IPS DF 6.9 (cell line): ENCODE data around the gene FYN.

Source experiments
- DNase-seq: peaks from one replicate; pipeline ENCODE4 v3.0.0-alpha.2; 2013; ENCODE audit warnings: low read depth, low spot score
- H3K27ac ChIP-seq: one replicate; pipeline ENCODE4 v1.5.1; 2013; ENCODE audit warnings: low read length, control low read depth
- H3K27me3 ChIP-seq: 2 replicates; pipeline ENCODE4 v1.6.1; 2013; ENCODE audit warnings: mild to moderate bottlenecking, low read length; ENCODE audit not compliant: control insufficient read depth, insufficient read depth
- H3K36me3 ChIP-seq: 2 replicates; pipeline ENCODE4 v1.6.1; 2013; ENCODE audit warnings: low read length; ENCODE audit not compliant: control insufficient read depth, insufficient read depth
- H3K4me1 ChIP-seq: 2 replicates; pipeline ENCODE4 v1.6.1; 2013; ENCODE audit warnings: low read length; ENCODE audit not compliant: control insufficient read depth, insufficient read depth
- H3K4me3 ChIP-seq: 2 replicates; pipeline ENCODE4 v1.5.1; 2013; ENCODE audit warnings: mild to moderate bottlenecking, low read length
- H3K9me3 ChIP-seq: 2 replicates; pipeline ENCODE4 v1.6.1; 2013; ENCODE audit warnings: low read length, inconsistent platforms; ENCODE audit not compliant: control insufficient read depth, insufficient read depth
- WGBS: extraction: QIAGEN DNeasy Blood & Tissue Kit; methylation state at CpG from one replicate; pipeline ENCODE4 v1.1.7; 2013; ENCODE audit warnings: mixed read lengths, missing lambda C conversion rate; ENCODE audit not compliant: insufficient read length, insufficient coverage; 5-methylcytosine and 5-hydroxymethylcytosine counted together

Gene FYN

GRCh38 chr6:111799576-111800258 is 73.5 kb downstream of the FYN start:
- no peak for DNase-seq
- Histone ChIP-seq H3K4me1 (peaks cover 3% of the 10 kb centered on the region; the same call in 1 of the 2 replicates), H3K4me3 (no peak overlapping the region), H3K27ac (no peak overlapping the region), H3K9me3 (no peaks in the 10 kb centered on the region), H3K27me3 (no peaks in the 10 kb centered on the region), H3K36me3 (no peaks in the 10 kb centered on the region)
- no CpG with 5 or more reads among the region's 11 CpGs for WGBS

GRCh38 chr6:111798281-111798725 is 74.9 kb downstream of the FYN start:
- H3K36me3 ChIP-seq = no peaks in the 10 kb centered on the region; the same call in 1 of the 2 replicates
- no peak overlapping the region for H3K27ac ChIP-seq
- no peaks in the 10 kb centered on the region for H3K27me3 ChIP-seq
- WGBS = no CpG with 5 or more reads among the region's 5 CpGs
- DNase-seq = no peak
- peaks cover 6% of the 10 kb centered on the region for H3K4me1 ChIP-seq
- H3K9me3 ChIP-seq = no peaks in the 10 kb centered on the region
- H3K4me3 ChIP-seq = no peak overlapping the region

GRCh38 chr6:111796310-111796918 is 76.8 kb downstream of the FYN start:
- H3K27ac ChIP-seq = no peak overlapping the region
- WGBS = no CpG with 5 or more reads among the region's 3 CpGs
- H3K36me3 ChIP-seq = no peaks in the 10 kb centered on the region; the same call in 1 of the 2 replicates
- peaks cover 6% of the 10 kb centered on the region for H3K4me1 ChIP-seq
- no peak for DNase-seq
- H3K9me3 ChIP-seq = no peaks in the 10 kb centered on the region
- no peaks in the 10 kb centered on the region for H3K27me3 ChIP-seq
- H3K4me3 ChIP-seq = no peak overlapping the region

GRCh38 chr6:111795558-111795957 is 77.7 kb downstream of the FYN start:
- no peak for DNase-seq
- Histone ChIP-seq H3K27me3 (no peaks in the 10 kb centered on the region), H3K4me3 (no peak overlapping the region), H3K9me3 (no peaks in the 10 kb centered on the region), H3K36me3 (no peaks in the 10 kb centered on the region; the same call in 1 of the 2 replicates), H3K4me1 (peaks cover 6% of the 10 kb centered on the region), H3K27ac (no peak overlapping the region)
- whole genome bisulfite sequencing = no CpG with 5 or more reads among the region's 2 CpGs

GRCh38 chr6:111794727-111795452 is 78.4 kb downstream of the FYN start:
- Histone ChIP-seq H3K27me3 (no peaks in the 10 kb centered on the region), H3K4me3 (no peak overlapping the region), H3K36me3 (no peaks in the 10 kb centered on the region; the same call in 1 of the 2 replicates), H3K9me3 (no peaks in the 10 kb centered on the region), H3K4me1 (peaks cover 6% of the 10 kb centered on the region), H3K27ac (no peak overlapping the region)
- no peak for DNase-seq
- no CpG with 5 or more reads among the region's 5 CpGs for WGBS

GRCh38 chr6:111794300-111794699 is 79.0 kb downstream of the FYN start:
- Histone ChIP-seq H3K27me3 (no peaks in the 10 kb centered on the region), H3K9me3 (no peaks in the 10 kb centered on the region), H3K36me3 (no peaks in the 10 kb centered on the region; the same call in 1 of the 2 replicates), H3K27ac (no peak overlapping the region), H3K4me1 (peaks cover 6% of the 10 kb centered on the region), H3K4me3 (no peak overlapping the region)
- WGBS = no CpG with 5 or more reads among the region's 4 CpGs
- DNase-seq = no peak

- no CpG with 5 or more reads among the region's 8 CpGs for whole genome bisulfite sequencing
- Histone ChIP-seq H3K27me3 (no peaks in the 10 kb centered on the region), H3K36me3 (no peaks in the 10 kb centered on the region; the same call in 1 of the 2 replicates), H3K27ac (no peak overlapping the region), H3K4me1 (peaks cover 8% of the 10 kb centered on the region), H3K9me3 (no peaks in the 10 kb centered on the region), H3K4me3 (no peak overlapping the region)
- no peak for DNase-seq
These were observed 79.5 kb downstream of the FYN start for GRCh38 chr6:111793711-111794111.

GRCh38 chr6:111792914-111793700 is 80.1 kb downstream of the FYN start:
- Histone ChIP-seq H3K4me1 (peaks cover 5% of the 10 kb centered on the region), H3K9me3 (no peaks in the 10 kb centered on the region), H3K4me3 (no peak overlapping the region), H3K27me3 (no peaks in the 10 kb centered on the region), H3K36me3 (no peaks in the 10 kb centered on the region; the same call in 1 of the 2 replicates), H3K27ac (no peak overlapping the region)
- no CpG with 5 or more reads among the region's 10 CpGs for WGBS
- no peak for DNase-seq

- WGBS = no CpG with 5 or more reads among the region's 2 CpGs
- H3K4me3 ChIP-seq = no peak overlapping the region
- no peak for DNase-seq
- H3K36me3 ChIP-seq = no peaks in the 10 kb centered on the region; the same call in 1 of the 2 replicates
- peaks cover 5% of the 10 kb centered on the region for H3K4me1 ChIP-seq
- H3K9me3 ChIP-seq = no peaks in the 10 kb centered on the region
- no peak overlapping the region for H3K27ac ChIP-seq
- H3K27me3 ChIP-seq = no peaks in the 10 kb centered on the region
These were observed 81.0 kb downstream of the FYN start for GRCh38 chr6:111792241-111792640.

GRCh38 chr6:111791415-111791814 is 81.8 kb downstream of the FYN start:
- no peak for DNase-seq
- H3K27ac ChIP-seq = no peak overlapping the region
- WGBS = no CpG with 5 or more reads among the region's 2 CpGs
- H3K4me1 ChIP-seq = peaks cover 5% of the 10 kb centered on the region
- no peaks in the 10 kb centered on the region for H3K9me3 ChIP-seq
- no peak overlapping the region for H3K4me3 ChIP-seq
- H3K36me3 ChIP-seq = no peaks in the 10 kb centered on the region; the same call in 1 of the 2 replicates
- no peaks in the 10 kb centered on the region for H3K27me3 ChIP-seq
